Stimulated activated CD8-positive, alpha-beta memory T cell treated with anti-CD3 and anti-CD28 coated beads, Interleukin-12 subunit alpha, Interleukin-12 subunit beta, amount 100 ng/mL, for 24 hours (primary cell): Measurements from ENCODE around the gene ADAM19.
A peak's percentile ranks its signal among the peaks of the same experiment; 100 is the strongest.
"Not testable (repeated sequence)": the region's sequence is repeated elsewhere in the genome, so short reads cannot be mapped to it uniquely, and the experiment has no call there.

Experiments
- DNase-seq: peaks from one replicate; pipeline ENCODE4 v3.0.0-alpha.2; 2020; ENCODE audit errors: extremely low read depth

The ADAM19 gene

GRCh38 chr5:157485340-157485739 lies 90.2 kb downstream of the ADAM19 start:
- no peak for DNase-seq

DNA sequence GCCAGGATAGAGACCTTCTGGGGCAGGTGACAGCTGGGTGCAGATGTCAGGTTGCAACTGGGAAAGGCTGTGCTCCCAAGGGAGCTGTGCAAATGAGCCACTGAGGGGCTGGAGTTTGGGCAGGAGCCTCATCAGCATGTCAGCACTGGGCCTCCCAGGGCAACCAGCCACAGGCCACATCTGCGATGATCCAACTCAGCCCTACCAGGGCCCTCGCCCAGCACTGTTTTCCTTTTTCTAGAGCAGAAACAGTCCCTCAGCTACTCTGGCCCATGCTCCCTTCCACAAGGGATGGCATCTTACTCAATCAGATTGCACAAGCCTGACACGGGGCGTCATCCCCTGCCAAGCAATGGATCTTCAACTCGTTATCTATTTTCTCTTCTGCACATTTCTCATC lies 90.8 kb downstream of the ADAM19 start:
- no peak for DNase-seq

- DNase-seq: not testable (repeated sequence)
Observed at GRCh38 chr5:157482702-157483101, 92.9 kb downstream of the ADAM19 start.

GRCh38 chr5:157481666-157482065 lies 93.9 kb downstream of the ADAM19 start:
- no peak for DNase-seq

GRCh38 chr5:157481265-157481664 lies 94.3 kb downstream of the ADAM19 start:
- no peak for DNase-seq

DNA sequence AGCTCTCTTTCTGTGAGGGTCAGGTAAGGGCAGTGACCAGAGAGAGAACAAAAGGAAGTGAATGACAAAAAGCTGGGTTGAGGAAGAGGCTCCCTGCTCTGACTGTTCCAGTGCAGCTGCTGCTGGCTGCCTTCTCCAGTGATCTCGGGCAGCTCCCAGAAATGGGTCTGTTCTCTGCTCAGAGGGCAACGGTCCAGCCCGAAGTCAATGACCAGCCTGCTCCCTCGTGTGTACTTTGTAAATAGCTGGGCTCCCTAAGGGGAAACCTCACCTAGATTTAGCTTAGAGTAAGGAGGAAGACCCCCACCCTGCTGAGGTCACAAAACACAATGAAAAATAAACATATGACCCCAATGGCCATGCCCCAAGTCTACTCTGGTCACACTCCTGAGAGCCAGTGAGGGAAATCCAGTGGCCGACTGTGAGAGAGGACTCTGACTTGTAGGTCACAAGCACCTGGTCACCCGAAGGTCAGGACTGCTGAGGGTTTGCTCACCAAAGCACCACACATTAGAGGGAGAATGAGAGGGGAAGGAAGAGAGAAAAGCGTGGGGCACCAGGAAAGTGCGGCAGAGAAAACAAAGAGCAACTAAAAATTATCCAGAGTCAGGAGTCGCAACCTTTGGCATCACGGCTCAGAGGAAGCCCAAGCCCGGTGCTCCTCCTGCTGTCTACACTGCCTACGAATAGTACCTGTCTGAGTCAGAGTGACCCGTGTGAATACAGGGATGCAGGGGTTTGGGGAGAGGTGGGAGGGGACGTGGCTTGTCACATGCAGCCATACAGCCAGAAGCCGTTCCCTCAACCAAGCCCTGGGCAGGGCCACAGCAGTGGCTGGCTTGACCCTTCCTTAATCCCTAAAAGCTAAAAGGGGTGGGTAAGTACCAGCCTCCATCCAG lies 95.7 kb downstream of the ADAM19 start:
- no peak for DNase-seq

GRCh38 chr5:157479166-157479565 lies 96.4 kb downstream of the ADAM19 start:
- no peak for DNase-seq

GRCh38 chr5:157478726-157479125 lies 96.8 kb downstream of the ADAM19 start:
- DNase-seq: no peak

- DNase-seq: no peak
Observed at GRCh38 chr5:157477814-157478494, 97.6 kb downstream of the ADAM19 start.

DNA sequence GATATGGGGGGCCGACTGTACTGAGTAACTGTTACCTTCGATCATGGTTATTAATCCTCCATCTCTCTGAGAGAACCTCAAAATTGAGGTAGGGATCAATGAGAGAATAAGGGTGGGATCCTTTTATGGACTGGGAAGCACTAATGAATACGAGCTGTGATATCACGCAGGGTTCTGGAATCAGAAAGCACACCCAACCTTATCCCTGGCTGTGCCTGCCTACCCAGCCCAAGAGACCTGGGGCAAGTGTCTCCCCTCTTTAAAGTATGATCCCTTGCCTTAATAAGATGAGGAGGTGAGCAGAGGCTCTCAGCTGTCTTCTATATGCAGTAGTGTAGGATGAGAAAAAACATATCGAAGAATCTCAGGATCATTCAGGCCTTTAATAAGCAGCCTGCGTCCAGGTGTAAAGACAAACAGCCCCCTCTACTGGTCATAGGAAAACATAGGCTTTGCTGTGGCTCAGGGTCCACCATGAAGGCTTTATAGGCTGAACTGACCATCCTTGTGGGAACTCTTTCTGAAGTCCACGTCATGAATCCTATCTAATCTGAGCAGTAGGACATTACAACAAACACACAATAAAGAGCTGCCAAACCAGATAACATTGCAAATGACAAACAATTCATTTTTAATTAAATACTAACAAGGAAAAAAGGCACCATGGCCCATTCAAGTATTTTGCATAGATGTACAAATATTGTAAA lies 98.7 kb downstream of the ADAM19 start:
- no peak for DNase-seq

DNA sequence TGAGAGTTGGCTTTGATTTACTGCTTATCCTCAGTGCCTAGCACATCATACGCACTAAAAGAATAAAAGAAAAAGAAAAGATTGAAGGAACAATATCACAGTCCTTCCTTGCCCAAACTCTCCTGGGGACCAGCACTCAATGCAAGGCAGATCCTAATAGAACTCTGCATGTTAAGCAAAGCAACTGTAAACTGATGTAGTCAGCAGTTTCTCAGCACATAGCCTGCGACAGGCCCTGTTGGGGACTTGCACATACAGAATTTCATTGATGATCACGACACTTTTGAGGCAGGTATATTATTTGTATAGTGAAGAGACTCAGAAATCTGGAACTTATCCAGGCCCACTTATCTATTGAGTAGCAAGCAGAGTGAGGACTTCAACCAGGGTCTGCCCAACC lies 100.1 kb downstream of the ADAM19 start:
- no peak for DNase-seq

DNA sequence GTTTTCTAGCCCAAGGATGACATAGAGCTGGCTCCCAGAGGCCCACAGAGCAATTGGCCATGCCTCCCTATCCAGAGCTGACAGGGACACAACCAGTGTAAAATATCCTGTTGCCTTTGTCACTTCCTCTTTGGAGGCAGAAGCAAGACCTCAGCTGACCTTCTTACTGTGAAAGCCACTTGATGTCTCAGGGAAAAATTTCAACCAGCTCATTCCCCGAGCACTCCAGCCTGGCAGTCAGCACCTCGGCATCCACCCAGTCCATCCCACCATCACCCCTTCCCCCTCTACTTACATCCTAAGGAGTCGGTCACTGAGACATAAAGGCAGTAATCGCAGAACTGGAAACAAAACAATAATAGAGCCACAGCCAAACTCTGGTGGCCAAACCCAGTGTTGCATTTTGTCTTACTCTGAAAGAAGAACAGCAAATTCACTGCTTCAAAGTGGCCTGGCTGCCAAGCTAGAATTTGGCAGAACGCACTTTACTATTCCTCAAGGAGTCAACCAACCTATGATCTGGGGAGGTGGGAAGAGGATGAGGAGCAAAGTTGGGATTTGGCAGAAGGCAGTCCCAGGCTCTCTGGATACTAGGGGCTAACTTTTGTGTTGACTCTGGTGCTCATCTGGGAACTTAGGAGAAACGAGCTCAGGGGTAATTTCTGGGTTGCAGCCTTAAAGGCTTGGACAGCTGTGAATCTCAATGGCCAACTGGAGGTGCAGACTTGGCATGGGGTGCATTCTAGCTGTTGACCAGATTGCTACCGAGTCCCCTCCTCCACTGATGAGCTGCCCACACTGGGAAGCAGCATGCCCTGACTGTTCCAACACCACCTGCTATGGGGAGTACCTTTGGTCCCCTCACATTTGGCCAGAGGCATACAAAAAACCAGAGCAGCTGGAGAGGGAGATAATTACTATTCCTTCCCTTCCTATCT lies 101.9 kb downstream of the ADAM19 start:
- DNase-seq: no peak

GRCh38 chr5:157471709-157472108 lies 103.9 kb downstream of the ADAM19 start:
- no peak for DNase-seq

- DNase-seq: no peak
Observed at GRCh38 chr5:157470631-157471030, 104.9 kb downstream of the ADAM19 start.

GRCh38 chr5:157469687-157470086 lies 105.9 kb downstream of the ADAM19 start:
- DNase-seq: no peak

DNA sequence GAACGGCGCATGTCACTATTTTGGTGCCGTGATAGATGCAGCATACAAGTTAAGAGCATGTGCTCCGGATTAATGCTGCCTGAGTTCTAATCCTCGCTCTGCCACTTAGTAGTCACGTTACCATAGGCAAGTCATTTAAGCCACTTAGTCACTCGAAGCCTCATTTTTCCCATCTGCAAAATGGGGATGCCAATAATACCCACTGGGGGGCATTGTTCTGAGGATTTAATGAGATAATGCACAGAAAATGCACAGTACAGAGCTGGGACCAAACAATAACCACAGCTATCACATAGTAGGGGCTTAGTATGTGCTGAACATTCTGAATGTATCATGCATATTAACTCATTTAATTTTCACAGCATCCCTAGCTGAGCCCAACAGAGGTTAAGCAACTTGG lies 106.5 kb downstream of the ADAM19 start:
- DNase-seq: no peak

- no peak for DNase-seq
Observed at GRCh38 chr5:157468293-157468965, 107.1 kb downstream of the ADAM19 start.

DNA sequence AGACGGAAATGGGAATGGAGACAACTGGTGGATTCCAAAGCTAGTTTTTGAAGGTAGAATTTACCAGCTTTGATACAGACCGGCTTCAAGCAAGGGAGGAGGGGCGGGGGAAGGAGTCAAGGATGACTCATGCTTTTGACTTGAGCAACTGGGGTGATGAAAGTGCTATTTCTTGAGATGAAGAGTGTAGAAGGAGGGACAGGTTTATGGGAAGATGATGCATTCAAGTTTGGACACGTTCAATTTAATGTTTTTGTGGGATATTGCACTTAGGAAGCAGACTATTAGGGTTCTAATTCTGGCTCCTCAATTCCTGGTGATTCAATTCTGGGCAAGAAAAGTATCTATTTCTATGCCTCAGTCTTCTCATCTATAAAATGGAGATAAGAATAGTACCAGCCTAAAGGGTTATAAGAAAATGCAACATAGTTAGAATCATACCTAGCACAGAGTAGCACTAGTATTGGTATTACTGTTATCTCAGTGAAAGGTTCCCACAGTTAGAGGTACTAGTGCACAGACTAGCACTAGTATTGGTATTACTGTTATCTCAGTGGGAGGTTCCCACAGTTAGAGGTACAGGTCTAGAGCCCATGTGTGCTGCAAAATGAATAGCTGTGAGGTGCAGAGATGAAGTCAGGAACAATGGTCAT lies 110.9 kb downstream of the ADAM19 start:
- peak; percentile 31 for DNase-seq

- DNase-seq: no peak
Observed at GRCh38 chr5:157463621-157464518, 111.7 kb downstream of the ADAM19 start.
